WTC11 (cell line): ENCODE measurements around the gene POLR2E.

ENCODE experiments used
- CTCF ChIP-seq: fragments of 200-600 bp; IDR thresholded peaks from 2 replicates; pipeline ENCODE4 v1.8.0; 2022; ENCODE audit warnings: antibody characterized with exemption
- GABPB1 ChIP-seq: sonication (generic); formaldehyde crosslinking; IDR thresholded peaks from 2 replicates; pipeline ENCODE4 v1.8.1; 2023; ENCODE audit warnings: mild to moderate bottlenecking, missing genetic modification reagents

DNA sequence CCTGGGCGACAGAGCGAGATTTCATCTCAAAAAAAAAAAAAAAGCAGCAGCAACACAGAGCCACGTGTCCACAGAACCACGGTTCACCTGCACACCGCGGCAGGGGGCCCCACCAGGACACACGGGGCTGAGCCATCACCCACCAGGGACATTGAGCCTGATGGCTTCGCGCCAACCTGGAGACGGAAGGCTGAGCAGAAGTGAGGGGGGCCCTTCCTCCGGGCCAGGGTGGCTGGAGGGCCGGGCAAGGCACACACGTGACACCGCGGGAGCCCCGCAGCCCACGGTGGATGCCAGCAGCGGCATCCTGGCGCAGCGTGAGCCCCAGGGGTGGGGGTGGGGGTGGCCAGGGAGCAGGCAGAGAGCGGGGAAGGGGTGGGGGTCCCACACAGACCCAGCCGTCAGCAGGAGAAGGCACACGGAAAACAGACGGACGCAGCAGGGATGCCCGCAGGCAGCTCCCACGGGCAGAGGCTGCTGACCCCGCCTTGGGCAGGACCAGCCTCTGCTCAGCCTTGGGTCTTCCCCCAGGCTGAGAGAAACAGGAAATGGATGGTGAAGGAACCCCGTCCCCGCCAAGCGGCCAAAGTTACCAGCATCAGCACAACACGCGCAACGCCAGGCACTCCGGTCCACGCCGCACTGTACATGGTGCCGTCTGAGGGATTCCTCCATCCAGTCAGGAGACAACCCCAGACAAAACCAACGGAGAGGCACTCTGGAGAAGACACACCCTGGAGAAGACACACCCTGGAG is 45.3 kb upstream of the POLR2E start:
- TF ChIP-seq GABPB1 (CRISPR knock-in tag) (no peak), CTCF (no peak)
